ENCODE measurements around the gene OR8K3.

OR8K3 gene

GRCh38 chr11:56314844-56315243, at the start of gene OR8K3:
Gene OR8K3 (plus strand): TSS chr11:56315144. CDS start chr11:56318307, 3,163 bp downstream.
- no peak for DNase-seq (ENCODE audit: low read depth in 2 of 2)

DNA sequence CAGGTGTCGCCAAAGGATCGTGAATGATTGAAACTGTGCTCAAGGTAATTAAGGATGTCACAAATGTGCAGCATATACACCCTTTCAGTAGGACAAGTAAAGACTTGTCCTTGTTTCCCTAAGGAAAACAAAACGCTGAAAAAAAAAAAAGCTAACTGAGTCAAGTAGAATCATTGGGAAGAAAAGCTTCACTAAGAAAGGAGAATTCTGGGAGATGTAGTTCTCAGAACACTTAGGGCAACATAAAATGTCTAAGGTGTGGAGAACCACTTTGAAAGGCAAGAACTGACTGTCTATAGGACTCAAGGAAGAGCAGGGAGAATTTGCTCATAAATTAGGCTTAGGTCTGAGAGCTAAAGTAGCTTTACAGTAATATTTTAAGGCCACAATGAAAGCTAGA, 43.9 kb upstream of the OR8K3 start:
- DNase-seq (ENCODE audit: low read depth in 2 of 2), result no peak

- DNase-seq (ENCODE audit: low read depth in 2 of 2), result no peak
Measured at GRCh38 chr11:56273854-56274253, 41.1 kb upstream of the OR8K3 start, which contains the start of gene OR5T1. Gene OR5T1 (plus strand): TSS chr11:56274154. CDS start chr11:56275639, 1,485 bp downstream.

DNA sequence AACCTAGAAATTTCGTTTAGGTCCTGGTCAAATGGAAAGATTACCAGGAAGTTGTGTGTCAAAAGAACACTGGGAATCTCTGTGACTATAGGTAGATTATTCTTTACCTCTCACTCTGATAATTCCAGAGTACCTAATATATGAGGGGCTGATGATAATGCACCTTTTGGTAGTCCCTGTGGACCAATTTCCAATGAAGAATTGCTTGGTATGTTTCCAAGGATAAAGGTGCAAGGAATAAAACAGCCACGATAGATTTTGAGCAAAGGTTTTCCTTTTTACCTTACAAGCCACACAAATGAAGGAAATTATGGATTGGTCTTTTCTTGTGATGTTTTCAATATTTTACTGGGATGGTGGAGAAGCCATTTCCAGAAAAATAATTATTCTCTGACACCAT, 22.8 kb upstream of the OR8K3 start, which contains the start of gene OR8H1:
OR8H1 (minus strand) TSS at position 101 of the 400 bp plus-strand sequence. CDS start 1,192 bp downstream, outside the sequence.
- DNase-seq (ENCODE audit: low read depth in 2 of 2), result no peak

- DNase-seq (ENCODE audit: low read depth in 2 of 2), result no peak
Measured at GRCh38 chr11:56296898-56297297, 18.0 kb upstream of the OR8K3 start.

DNA sequence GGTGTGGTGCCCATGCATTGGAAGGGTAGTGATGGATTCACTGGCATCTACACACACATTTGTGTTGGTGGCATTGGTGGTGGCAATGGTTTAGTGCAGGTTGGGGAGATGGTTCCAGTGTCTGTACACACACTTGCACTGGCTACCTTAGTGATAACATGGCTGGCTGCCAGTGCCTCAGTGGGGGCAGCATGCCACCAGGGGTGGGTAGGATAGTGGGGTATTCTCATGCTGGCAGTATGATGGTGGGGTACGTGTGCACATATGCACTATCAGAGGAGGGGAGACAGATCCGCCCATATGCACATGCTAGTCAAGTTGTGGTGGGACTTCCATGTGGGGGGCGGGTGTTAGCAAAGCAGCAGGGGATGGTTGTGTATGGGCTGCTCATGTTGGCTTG, 7.1 kb upstream of the OR8K3 start:
- DNase-seq (ENCODE audit: low read depth in 2 of 2), result no peak

DNA sequence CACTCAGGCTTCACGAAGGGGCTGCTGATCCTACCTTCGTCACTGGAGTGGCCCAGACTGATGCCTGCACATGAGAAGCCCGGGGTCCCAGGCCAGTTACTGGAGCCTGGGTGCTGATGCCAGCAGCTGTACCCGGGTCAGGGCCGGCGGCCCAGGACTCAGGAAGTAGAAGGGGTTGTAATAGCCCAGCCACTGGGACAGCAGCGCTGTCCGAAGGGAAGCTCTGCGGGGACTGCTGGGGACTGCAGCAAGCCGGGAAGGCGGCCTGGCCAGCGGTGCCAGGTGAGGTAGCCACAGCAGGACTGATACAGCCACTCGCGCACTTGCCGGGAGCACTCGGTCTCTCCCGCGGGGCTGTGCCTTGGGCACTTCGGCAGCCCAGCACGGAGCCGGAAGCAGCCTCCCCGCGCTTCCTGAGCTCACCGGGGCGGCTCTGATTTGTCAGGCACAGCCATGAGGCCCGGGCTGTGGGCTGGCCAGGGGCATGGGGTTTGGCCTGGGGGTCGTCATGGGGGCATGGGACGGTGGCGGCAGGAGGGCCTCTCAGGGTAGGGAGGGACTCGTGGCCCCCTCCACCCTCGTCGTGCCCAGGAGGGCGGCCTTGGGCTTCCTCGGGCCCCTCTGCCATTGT, 17.0 kb downstream of the OR8K3 start:
- no peak for DNase-seq (ENCODE audit: low read depth in 2 of 2)

GRCh38 chr11:56333156-56333555, 18.2 kb downstream of the OR8K3 start:
- DNase-seq (ENCODE audit: low read depth in 2 of 2), result no peak

GRCh38 chr11:56340289-56340688, 25.3 kb downstream of the OR8K3 start:
- no peak for DNase-seq (ENCODE audit: low read depth in 2 of 2)

DNA sequence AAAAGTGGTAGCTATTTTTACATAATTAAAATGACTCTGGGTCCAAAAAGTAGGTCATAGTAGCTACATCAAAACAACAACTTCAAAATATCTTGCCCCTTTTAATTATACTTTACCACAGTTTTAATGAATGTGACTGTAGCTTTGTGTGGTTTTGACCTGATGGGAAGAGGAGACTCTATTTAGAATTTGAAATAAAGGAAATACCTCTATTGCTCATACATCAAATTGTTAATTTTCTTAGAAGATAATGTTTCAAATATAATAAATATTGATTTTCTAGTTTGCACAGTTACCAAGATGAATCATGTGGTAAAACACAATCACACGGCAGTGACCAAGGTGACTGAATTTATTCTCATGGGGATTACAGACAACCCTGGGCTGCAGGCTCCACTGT, 30.8 kb downstream of the OR8K3 start, which contains the start of gene OR8K1:
OR8K1 (plus strand) TSS at position 301 of the 400 bp plus-strand sequence; CDS start at position 301, 0 bp downstream.
- no peak for DNase-seq (ENCODE audit: low read depth in 2 of 2)

DNA sequence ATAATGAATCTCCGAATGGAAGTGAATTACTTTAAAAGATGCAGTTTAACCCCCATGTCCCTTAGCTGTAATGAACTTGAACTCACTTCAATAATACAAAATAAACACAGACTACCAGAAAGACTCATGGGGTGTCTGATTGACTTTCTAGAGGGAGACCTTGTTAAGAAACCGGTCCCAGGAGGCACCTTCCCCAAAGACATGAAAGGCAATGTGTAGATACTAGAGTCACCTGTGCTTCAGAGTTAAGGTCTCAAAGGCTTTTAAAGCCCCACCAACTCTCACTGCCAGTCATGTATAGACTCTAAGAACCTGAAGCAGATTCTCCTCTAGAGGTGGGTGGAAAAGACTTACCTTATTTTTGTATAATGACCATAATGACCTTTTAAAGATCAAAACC, 39.0 kb downstream of the OR8K3 start, which contains the start of gene OR8J1:
OR8J1 (plus strand) TSS at position 301 of the 400 bp plus-strand sequence. CDS start 5,956 bp downstream, outside the sequence.
- no peak for DNase-seq (ENCODE audit: low read depth in 2 of 2)
